ENCODE data around the gene IPMK. TPM values are rescaled to one million over a fixed set of nuclear protein-coding genes. Genes with fewer than 3 reads are reported as not detected.

IPMK gene
- total and polyA plus RNA-seq, 2 of the 8 experiments (the other 6 are each of a cell fraction or from before 2014, with no cell fraction given) = 1.3 to 7.8 TPM

DNA sequence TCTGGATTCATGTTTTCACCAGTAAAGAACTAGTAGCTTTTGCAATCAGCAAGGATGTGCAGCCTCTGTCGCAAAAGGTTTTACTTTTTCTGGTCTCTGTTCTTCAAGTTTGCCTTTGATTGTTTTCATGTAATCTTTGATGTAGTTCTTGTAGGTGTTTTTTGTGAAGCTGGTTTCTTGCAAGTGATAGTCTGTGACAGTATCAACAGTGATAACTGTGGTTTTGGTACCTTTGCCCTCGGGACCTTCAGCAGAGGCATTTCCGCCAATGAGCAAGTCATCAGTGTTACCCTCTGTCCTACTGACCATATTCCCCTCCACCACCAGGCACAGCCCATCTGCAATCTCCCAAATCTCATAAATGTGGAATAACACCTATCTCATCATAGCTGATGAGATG lies 55.1 kb downstream of the IPMK start:
- Histone ChIP-seq H2BK20ac (ENCODE audit: low read length) (no peak overlapping the region), H3K79me1 (ENCODE audit: low read depth, low read length) (no peaks in the 10 kb centered on the region), H2AFZ (ENCODE audit: low read length) (no peak overlapping the region), H4K5ac (ENCODE audit: insufficient read length, low read depth, low read length) (no peak overlapping the region), H2BK12ac (ENCODE audit: low read depth, low read length) (no peak overlapping the region), H4K8ac (ENCODE audit: extremely low read depth, insufficient read depth, low read length) (no peak overlapping the region), H3K79me2 (ENCODE audit: control insufficient read depth in 1 of 2, insufficient read depth in 2 of 2, low read length in 2 of 2) (no peaks in the 10 kb centered on the region), H3K27ac (ENCODE audit: low read depth, low read length) (no peak overlapping the region), H3K4me3 (ENCODE audit: extremely low read depth in 1 of 4, insufficient read depth in 2 of 4, low read depth in 3 of 4, low read length in 4 of 4) (no peak overlapping the region), H3K4ac (replicated peaks; ENCODE audit: insufficient read length, low read depth, low read length) (no peak overlapping the region), H2AK5ac (ENCODE audit: low read depth, low read length) (no peak overlapping the region), H3K4me2 (ENCODE audit: insufficient read depth in 1 of 2, low read depth in 2 of 2, low read length in 2 of 2) (no peak overlapping the region), H2BK15ac (ENCODE audit: low read length) (no peak overlapping the region), H2BK5ac (ENCODE audit: low read depth, low read length) (no peak overlapping the region), H4K91ac (replicated peaks; ENCODE audit: insufficient read length, low read length) (no peak overlapping the region), H3K27me3 (replicated peaks in 1 of 4; ENCODE audit: control insufficient read depth in 3 of 4, extremely low read depth in 1 of 4, insufficient read depth in 3 of 4, low read length in 3 of 4) (no peaks in the 10 kb centered on the region), H3K9ac (replicated peaks in 1 of 4; ENCODE audit: extremely low read depth in 1 of 4, low read depth in 3 of 4, low read length in 3 of 4) (no peak overlapping the region), H3K4me1 (replicated peaks in 1 of 4; ENCODE audit: control insufficient read depth in 3 of 4, insufficient read depth in 4 of 4, low read length in 3 of 4) (peaks cover 0 to 7% (median 2%) of the 10 kb centered on the region in 4 experiments; a peak in 3 of 7 replicates), H2BK120ac (replicated peaks; ENCODE audit: low read depth, low read length) (no peak overlapping the region), H3K36me3 (ENCODE audit: control insufficient read depth in 2 of 4, insufficient read depth in 4 of 4, low read length in 3 of 4) (no peaks in the 10 kb centered on the region), H3K56ac (replicated peaks; ENCODE audit: insufficient read length, low read depth, low read length) (no peak overlapping the region), H3K9me3 (ENCODE audit: insufficient read depth in 2 of 2, low read depth in 1 of 2, low read length in 1 of 2) (no peaks in the 10 kb centered on the region), H3K18ac (ENCODE audit: extremely low read depth, low read length) (no peak overlapping the region), H3K23ac (ENCODE audit: insufficient read length) (no peak overlapping the region), H3K23me2 (ENCODE audit: low read depth, low read length) (no peaks in the 10 kb centered on the region), H4K20me1 (replicated peaks in 1 of 2; ENCODE audit: control insufficient read depth in 1 of 2, insufficient read depth in 2 of 2, low read length in 2 of 2) (peaks cover 1 to 2% of the 10 kb centered on the region in 2 experiments), H3K14ac (ENCODE audit: insufficient read length) (no peak overlapping the region)
- no peak for DNase-seq (ENCODE audit: low read depth in 1 of 2, low spot score in 2 of 2)
- ChIA-PET POLR2A (ENCODE audit: partially characterized antibody) (no interaction called here), CTCF (ENCODE audit: partially characterized antibody) (no interaction called here)
- TF ChIP-seq TAF1 (IDR thresholded peaks at IDR 0.05; ENCODE audit: low read depth, low read length) (no peak), SP4 (IDR thresholded peaks at IDR 0.05; ENCODE audit: low read length) (no peak), CBX8 (IDR thresholded peaks at IDR 0.05; ENCODE audit: borderline replicate concordance, low read depth, low read length) (no peak), SAP30 (IDR thresholded peaks at IDR 0.05; ENCODE audit: insufficient read depth, insufficient replicate concordance, low read length) (no peak), RNF2 (IDR thresholded peaks at IDR 0.05; ENCODE audit: borderline replicate concordance, low read depth, low read length, missing control alignments, poor library complexity, severe bottlenecking) (no peak), KDM1A (IDR thresholded peaks at IDR 0.05; ENCODE audit: borderline replicate concordance, low read length) (no peak), TEAD4 (IDR thresholded peaks at IDR 0.05; ENCODE audit: low read depth, low read length) (no peak), RXRA (IDR thresholded peaks at IDR 0.05; ENCODE audit: insufficient read depth, low read depth, low read length) (no peak), EZH2 (IDR thresholded peaks at IDR 0.05; ENCODE audit: low read depth, low read length, severe bottlenecking) (no peak), SIN3A (conservative IDR thresholded peaks at IDR 0.05 in 1 of 2, IDR thresholded peaks at IDR 0.05 in 1 of 2; ENCODE audit: low read depth in 1 of 2, low read length in 2 of 2) (no peak)
- TF ChIP-seq, protein P1, sequence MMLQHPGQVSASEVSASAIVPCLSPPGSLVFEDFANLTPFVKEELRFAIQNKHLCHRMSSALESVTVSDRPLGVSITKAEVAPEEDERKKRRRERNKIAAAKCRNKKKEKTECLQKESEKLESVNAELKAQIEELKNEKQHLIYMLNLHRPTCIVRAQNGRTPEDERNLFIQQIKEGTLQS (IDR thresholded peaks at IDR 0.05; ENCODE audit: insufficient read depth, low read depth, low read length) = no peak
- TF ChIP-seq, protein P2, sequence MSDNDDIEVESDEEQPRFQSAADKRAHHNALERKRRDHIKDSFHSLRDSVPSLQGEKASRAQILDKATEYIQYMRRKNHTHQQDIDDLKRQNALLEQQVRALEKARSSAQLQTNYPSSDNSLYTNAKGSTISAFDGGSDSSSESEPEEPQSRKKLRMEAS (IDR thresholded peaks at IDR 0.05) = no peak
- no peak for FAIRE-seq
- 100% methylated on average over 3 of the region's 3 CpGs; no CpG with 5 or more reads in 1 of the 2 experiments for WGBS, 2 experiments (ENCODE audit: extremely low coverage in 1 of 2, insufficient coverage in 1 of 2, insufficient read length in 1 of 2, insufficient replicate concordance in 2 of 2, low coverage in 1 of 2, low lambda C conversion rate in 2 of 2, missing lambda C conversion rate in 1 of 2)

All from H1 (cell line).